ENCODE measurements around the gene NBL1. TPM values are rescaled to one million over a fixed set of nuclear protein-coding genes. Genes with fewer than 3 reads are reported as not detected.

Gene NBL1
- total and polyA plus RNA-seq, 10 of the 15 experiments (the other 5 are each of a cell fraction or from before 2014, with no cell fraction given) = 0.13 to 2.4 (median 0.81) TPM; not detected in 1

- Histone ChIP-seq H3K36me3 (ENCODE audit: control insufficient read depth in 2 of 2, insufficient read depth in 2 of 2, low read length in 1 of 2) (no peaks in the 10 kb centered on the region; a peak in 1 of 4 replicates), H3K79me2 (ENCODE audit: control insufficient read depth, insufficient read depth, low read length) (no peaks in the 10 kb centered on the region), H3K9ac (ENCODE audit: control insufficient read depth, insufficient read depth, low read length) (no peak overlapping the region), H2AFZ (ENCODE audit: control insufficient read depth, low read depth, low read length) (no peak overlapping the region), H3K4me3 (no peak overlapping the region), H3K27me3 (replicated peaks in 1 of 2; ENCODE audit: control insufficient read depth in 2 of 2, insufficient read depth in 2 of 2, low read length in 1 of 2) (no peaks in the 10 kb centered on the region), H3K27ac (ENCODE audit: control insufficient read depth, insufficient read depth) (no peak overlapping the region), H4K20me1 (ENCODE audit: control insufficient read depth, insufficient read depth) (no peaks in the 10 kb centered on the region), H3K9me3 (replicated peaks; ENCODE audit: control insufficient read depth, insufficient read depth, low read length) (peaks cover 3% of the 10 kb centered on the region; the same call in 1 of the 3 replicates), H3K4me1 (ENCODE audit: control insufficient read depth, insufficient read depth, low read length) (no peaks in the 10 kb centered on the region), H3K4me2 (ENCODE audit: control insufficient read depth, insufficient read depth) (no peak overlapping the region)
- intact Hi-C loops (cut with micrococcal nuclease; ENCODE audit: unreplicated experiment) (no loop called here), in situ Hi-C loops (cut with MboI) (no loop called here)
- WGBS (ENCODE audit: insufficient coverage, insufficient replicate concordance, low lambda C conversion rate, missing lambda C conversion rate) = 65% methylated on average over 7 of the region's 7 CpGs
- DNase-seq (ENCODE audit: low read depth, low spot score) = no peak
- ChIA-PET SMC1A (ENCODE audit: uncharacterized antibody, unreplicated experiment) (no interaction called here), CTCF (interaction anchor here (1.6 kb wide), 1 partner anchor 21 kb away, joined by 6 read pairs; no protein-coding TSS in a partner anchor), RAD21 (ENCODE audit: unreplicated experiment) (no interaction called here), POLR2A (no interaction called here)
- FAIRE-seq = no peak
- TF ChIP-seq HSF1 (IDR thresholded peaks at IDR 0.05; ENCODE audit: low read depth, low read length) (no peak), MEF2B (IDR thresholded peaks at IDR 0.05; ENCODE audit: partially characterized antibody, poor library complexity, severe bottlenecking) (no peak), PKNOX1 (IDR thresholded peaks at IDR 0.05) (no peak), CHD2 (IDR thresholded peaks at IDR 0.05; ENCODE audit: borderline replicate concordance, low read depth, low read length) (no peak), TCF12 (IDR thresholded peaks at IDR 0.05; ENCODE audit: low read depth, low read length) (no peak), SREBF2 (IDR thresholded peaks at IDR 0.05; ENCODE audit: low read length) (no peak), HDGF (IDR thresholded peaks at IDR 0.05) (no peak), MXI1 (IDR thresholded peaks at IDR 0.05; ENCODE audit: low read depth, low read length) (no peak)
- BruUV-seq (replicated peaks) = no TSS peak
- no peak for ATAC-seq
Measured at GRCh38 chr1:19682901-19683300, 38.8 kb downstream of the NBL1 start.

Data from GM12878 (cell line).